ENCODE results near the gene NXPE1. TPM values are rescaled to one million over a fixed set of nuclear protein-coding genes. Genes with fewer than 3 reads are reported as not detected.

NXPE1 gene
- total and polyA plus RNA-seq, 2 experiments from 2014 or later = not detected

DNA sequence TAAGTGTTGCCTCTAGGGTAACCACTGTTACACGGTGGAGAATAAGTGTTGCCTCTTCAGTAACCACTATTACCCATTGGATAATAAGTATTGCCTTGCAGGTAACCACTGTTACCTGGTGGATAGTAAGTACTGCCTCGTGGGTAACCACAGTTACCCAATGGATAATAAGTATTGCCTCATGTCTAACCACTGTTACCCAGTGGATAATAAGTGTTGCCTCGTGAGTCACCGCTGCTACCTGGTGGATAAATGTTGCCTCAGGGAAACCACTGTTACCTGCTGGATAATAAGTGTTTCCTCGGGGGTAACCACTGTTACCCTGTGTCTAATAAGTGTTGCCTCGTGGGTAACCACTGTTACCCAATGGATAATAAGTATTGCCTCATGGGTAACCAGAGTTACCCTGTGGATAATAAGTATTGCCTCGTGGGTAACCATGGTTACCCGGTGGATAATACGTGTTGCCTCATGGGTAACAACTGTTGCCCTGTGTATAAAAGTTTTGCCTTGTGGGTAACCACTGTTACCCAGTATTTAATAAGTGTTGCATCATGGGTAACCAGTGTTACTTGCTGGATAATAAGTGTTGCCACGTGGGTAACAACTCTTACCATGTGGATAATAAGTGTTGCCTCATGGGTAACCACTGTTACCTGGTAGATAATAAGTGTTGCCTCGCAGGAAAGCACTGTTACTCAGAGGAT is 48.2 kb upstream of the NXPE1 start:
- H3K27ac Mint-ChIP-seq = no peak overlapping the region
- no peaks in the 10 kb centered on the region for H3K36me3 ChIP-seq (ENCODE audit: insufficient read depth)
- H3K9me3 Mint-ChIP-seq = peaks cover 38% of the 10 kb centered on the region
- H2AFZ ChIP-seq = no peak overlapping the region
- H3K4me3 ChIP-seq = no peak overlapping the region
- no peaks in the 10 kb centered on the region for H3K79me2 ChIP-seq (replicated peaks; ENCODE audit: insufficient read depth)
- TF ChIP-seq ZNF114 (CRISPR knock-in tag; IDR thresholded peaks at IDR 0.05) (no peak), ZNF331 (CRISPR knock-in tag; IDR thresholded peaks at IDR 0.05; ENCODE audit: low read depth) (no peak), CREB1 (CRISPR knock-in tag; IDR thresholded peaks at IDR 0.05; ENCODE audit: low read depth) (no peak), EZH2 (IDR thresholded peaks at IDR 0.05; ENCODE audit: low read depth, unreplicated experiment) (no peak), POLR2AphosphoS5 (IDR thresholded peaks at IDR 0.05; ENCODE audit: low read depth) (no peak), STAT1 (IDR thresholded peaks at IDR 0.05; ENCODE audit: unreplicated experiment) (no peak), NANOG (IDR thresholded peaks at IDR 0.05; ENCODE audit: borderline replicate concordance) (no peak), EZH2phosphoT487 (IDR thresholded peaks at IDR 0.05; ENCODE audit: unreplicated experiment) (no peak), JUNB (IDR thresholded peaks at IDR 0.05; ENCODE audit: unreplicated experiment) (no peak)
- TF ChIP-seq, protein P1, sequence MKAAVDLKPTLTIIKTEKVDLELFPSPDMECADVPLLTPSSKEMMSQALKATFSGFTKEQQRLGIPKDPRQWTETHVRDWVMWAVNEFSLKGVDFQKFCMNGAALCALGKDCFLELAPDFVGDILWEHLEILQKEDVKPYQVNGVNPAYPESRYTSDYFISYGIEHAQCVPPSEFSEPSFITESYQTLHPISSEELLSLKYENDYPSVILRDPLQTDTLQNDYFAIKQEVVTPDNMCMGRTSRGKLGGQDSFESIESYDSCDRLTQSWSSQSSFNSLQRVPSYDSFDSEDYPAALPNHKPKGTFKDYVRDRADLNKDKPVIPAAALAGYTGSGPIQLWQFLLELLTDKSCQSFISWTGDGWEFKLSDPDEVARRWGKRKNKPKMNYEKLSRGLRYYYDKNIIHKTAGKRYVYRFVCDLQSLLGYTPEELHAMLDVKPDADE (IDR thresholded peaks at IDR 0.05) = no peak
- TF ChIP-seq, protein P2, sequence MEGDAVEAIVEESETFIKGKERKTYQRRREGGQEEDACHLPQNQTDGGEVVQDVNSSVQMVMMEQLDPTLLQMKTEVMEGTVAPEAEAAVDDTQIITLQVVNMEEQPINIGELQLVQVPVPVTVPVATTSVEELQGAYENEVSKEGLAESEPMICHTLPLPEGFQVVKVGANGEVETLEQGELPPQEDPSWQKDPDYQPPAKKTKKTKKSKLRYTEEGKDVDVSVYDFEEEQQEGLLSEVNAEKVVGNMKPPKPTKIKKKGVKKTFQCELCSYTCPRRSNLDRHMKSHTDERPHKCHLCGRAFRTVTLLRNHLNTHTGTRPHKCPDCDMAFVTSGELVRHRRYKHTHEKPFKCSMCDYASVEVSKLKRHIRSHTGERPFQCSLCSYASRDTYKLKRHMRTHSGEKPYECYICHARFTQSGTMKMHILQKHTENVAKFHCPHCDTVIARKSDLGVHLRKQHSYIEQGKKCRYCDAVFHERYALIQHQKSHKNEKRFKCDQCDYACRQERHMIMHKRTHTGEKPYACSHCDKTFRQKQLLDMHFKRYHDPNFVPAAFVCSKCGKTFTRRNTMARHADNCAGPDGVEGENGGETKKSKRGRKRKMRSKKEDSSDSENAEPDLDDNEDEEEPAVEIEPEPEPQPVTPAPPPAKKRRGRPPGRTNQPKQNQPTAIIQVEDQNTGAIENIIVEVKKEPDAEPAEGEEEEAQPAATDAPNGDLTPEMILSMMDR (conservative IDR thresholded peaks at IDR 0.05; ENCODE audit: low read depth in 2 of 2) = no peak
- TF ChIP-seq, protein P3, sequence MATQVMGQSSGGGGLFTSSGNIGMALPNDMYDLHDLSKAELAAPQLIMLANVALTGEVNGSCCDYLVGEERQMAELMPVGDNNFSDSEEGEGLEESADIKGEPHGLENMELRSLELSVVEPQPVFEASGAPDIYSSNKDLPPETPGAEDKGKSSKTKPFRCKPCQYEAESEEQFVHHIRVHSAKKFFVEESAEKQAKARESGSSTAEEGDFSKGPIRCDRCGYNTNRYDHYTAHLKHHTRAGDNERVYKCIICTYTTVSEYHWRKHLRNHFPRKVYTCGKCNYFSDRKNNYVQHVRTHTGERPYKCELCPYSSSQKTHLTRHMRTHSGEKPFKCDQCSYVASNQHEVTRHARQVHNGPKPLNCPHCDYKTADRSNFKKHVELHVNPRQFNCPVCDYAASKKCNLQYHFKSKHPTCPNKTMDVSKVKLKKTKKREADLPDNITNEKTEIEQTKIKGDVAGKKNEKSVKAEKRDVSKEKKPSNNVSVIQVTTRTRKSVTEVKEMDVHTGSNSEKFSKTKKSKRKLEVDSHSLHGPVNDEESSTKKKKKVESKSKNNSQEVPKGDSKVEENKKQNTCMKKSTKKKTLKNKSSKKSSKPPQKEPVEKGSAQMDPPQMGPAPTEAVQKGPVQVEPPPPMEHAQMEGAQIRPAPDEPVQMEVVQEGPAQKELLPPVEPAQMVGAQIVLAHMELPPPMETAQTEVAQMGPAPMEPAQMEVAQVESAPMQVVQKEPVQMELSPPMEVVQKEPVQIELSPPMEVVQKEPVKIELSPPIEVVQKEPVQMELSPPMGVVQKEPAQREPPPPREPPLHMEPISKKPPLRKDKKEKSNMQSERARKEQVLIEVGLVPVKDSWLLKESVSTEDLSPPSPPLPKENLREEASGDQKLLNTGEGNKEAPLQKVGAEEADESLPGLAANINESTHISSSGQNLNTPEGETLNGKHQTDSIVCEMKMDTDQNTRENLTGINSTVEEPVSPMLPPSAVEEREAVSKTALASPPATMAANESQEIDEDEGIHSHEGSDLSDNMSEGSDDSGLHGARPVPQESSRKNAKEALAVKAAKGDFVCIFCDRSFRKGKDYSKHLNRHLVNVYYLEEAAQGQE (IDR thresholded peaks at IDR 0.05; ENCODE audit: unreplicated experiment) = no peak
- TF ChIP-seq, protein P4, sequence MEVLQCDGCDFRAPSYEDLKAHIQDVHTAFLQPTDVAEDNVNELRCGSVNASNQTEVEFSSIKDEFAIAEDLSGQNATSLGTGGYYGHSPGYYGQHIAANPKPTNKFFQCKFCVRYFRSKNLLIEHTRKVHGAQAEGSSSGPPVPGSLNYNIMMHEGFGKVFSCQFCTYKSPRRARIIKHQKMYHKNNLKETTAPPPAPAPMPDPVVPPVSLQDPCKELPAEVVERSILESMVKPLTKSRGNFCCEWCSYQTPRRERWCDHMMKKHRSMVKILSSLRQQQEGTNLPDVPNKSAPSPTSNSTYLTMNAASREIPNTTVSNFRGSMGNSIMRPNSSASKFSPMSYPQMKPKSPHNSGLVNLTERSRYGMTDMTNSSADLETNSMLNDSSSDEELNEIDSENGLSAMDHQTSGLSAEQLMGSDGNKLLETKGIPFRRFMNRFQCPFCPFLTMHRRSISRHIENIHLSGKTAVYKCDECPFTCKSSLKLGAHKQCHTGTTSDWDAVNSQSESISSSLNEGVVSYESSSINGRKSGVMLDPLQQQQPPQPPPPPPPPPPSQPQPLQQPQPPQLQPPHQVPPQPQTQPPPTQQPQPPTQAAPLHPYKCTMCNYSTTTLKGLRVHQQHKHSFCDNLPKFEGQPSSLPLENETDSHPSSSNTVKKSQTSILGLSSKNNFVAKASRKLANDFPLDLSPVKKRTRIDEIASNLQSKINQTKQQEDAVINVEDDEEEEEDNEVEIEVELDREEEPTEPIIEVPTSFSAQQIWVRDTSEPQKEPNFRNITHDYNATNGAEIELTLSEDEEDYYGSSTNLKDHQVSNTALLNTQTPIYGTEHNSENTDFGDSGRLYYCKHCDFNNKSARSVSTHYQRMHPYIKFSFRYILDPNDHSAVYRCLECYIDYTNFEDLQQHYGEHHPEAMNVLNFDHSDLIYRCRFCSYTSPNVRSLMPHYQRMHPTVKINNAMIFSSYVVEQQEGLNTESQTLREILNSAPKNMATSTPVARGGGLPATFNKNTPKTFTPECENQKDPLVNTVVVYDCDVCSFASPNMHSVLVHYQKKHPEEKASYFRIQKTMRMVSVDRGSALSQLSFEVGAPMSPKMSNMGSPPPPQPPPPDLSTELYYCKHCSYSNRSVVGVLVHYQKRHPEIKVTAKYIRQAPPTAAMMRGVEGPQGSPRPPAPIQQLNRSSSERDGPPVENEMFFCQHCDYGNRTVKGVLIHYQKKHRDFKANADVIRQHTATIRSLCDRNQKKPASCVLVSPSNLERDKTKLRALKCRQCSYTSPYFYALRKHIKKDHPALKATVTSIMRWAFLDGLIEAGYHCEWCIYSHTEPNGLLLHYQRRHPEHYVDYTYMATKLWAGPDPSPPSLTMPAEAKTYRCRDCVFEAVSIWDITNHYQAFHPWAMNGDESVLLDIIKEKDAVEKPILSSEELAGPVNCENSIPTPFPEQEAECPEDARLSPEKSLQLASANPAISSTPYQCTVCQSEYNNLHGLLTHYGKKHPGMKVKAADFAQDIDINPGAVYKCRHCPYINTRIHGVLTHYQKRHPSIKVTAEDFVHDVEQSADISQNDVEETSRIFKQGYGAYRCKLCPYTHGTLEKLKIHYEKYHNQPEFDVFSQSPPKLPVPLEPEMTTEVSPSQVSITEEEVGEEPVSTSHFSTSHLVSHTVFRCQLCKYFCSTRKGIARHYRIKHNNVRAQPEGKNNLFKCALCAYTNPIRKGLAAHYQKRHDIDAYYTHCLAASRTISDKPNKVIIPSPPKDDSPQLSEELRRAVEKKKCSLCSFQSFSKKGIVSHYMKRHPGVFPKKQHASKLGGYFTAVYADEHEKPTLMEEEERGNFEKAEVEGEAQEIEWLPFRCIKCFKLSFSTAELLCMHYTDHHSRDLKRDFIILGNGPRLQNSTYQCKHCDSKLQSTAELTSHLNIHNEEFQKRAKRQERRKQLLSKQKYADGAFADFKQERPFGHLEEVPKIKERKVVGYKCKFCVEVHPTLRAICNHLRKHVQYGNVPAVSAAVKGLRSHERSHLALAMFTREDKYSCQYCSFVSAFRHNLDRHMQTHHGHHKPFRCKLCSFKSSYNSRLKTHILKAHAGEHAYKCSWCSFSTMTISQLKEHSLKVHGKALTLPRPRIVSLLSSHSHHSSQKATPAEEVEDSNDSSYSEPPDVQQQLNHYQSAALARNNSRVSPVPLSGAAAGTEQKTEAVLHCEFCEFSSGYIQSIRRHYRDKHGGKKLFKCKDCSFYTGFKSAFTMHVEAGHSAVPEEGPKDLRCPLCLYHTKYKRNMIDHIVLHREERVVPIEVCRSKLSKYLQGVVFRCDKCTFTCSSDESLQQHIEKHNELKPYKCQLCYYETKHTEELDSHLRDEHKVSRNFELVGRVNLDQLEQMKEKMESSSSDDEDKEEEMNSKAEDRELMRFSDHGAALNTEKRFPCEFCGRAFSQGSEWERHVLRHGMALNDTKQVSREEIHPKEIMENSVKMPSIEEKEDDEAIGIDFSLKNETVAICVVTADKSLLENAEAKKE (CRISPR knock-in tag; IDR thresholded peaks at IDR 0.05) = no peak
- no peaks in the 10 kb centered on the region for H3K27me3 Mint-ChIP-seq (ENCODE audit: insufficient read depth, low read depth, poor library complexity)
- no peak overlapping the region for H3K4me3 Mint-ChIP-seq
- H3K27ac ChIP-seq (ENCODE audit: low read depth) = no peak overlapping the region
- ATAC-seq (no peak), DNase-seq (ENCODE audit: low spot score) (no peak)
- peaks cover 8% of the 10 kb centered on the region; the same call in 1 of the 2 replicates for H3F3A ChIP-seq (replicated peaks; ENCODE audit: low read depth)
- H3K36me3 Mint-ChIP-seq (ENCODE audit: low read depth) = peaks cover 9% of the 10 kb centered on the region; the same call in 1 of the 3 replicates
- no peaks in the 10 kb centered on the region for H3K27me3 ChIP-seq (ENCODE audit: insufficient read depth)
- no peaks in the 10 kb centered on the region for H3K4me1 ChIP-seq (ENCODE audit: insufficient read depth)
- H4K20me1 ChIP-seq (replicated peaks; ENCODE audit: insufficient read depth) = no peaks in the 10 kb centered on the region
- no peaks in the 10 kb centered on the region for H3K4me1 Mint-ChIP-seq
- no peaks in the 10 kb centered on the region; the same call in 1 of the 2 replicates for H3K9me2 ChIP-seq (ENCODE audit: insufficient read depth)
- no peak overlapping the region for H3K4me2 ChIP-seq

All from GM23338 (cell line).